Stimulated activated naive CD8-positive, alpha-beta T cell treated with anti-CD3 and anti-CD28 coated beads, Interleukin-15, Interleukin-2, amounts not matched to agents 100 ng/mL and 50 ng/mL, for 24 hours (primary cell): ENCODE measurements around the gene UST.
"Not testable (repeated sequence)": the region's sequence is repeated elsewhere in the genome, so short reads cannot be mapped to it uniquely, and the experiment has no call there.

Experiments
- H3K27ac Mint-ChIP-seq: one replicate; pipeline ENCODE4 v1.8.0; 2021; ENCODE audit warnings: mild to moderate bottlenecking, mixed read lengths
- H3K27me3 Mint-ChIP-seq: one replicate; pipeline ENCODE4 v1.8.0; 2021; ENCODE audit warnings: mixed read lengths
- H3K36me3 Mint-ChIP-seq: one replicate; pipeline ENCODE4 v1.8.0; 2021; ENCODE audit warnings: low read depth, mixed read lengths
- H3K4me1 Mint-ChIP-seq: one replicate; pipeline ENCODE4 v1.8.0; 2021; ENCODE audit warnings: low read depth, mixed read lengths
- H3K4me3 Mint-ChIP-seq: one replicate; pipeline ENCODE4 v1.8.0; 2021; ENCODE audit warnings: mild to moderate bottlenecking, mixed read lengths
- H3K9me3 Mint-ChIP-seq: one replicate; pipeline ENCODE4 v1.8.0; 2021; ENCODE audit warnings: mixed read lengths

UST gene

GRCh38 chr6:148912252-148912651 lies 165.4 kb downstream of the UST start:
- no peak overlapping the region for H3K27ac Mint-ChIP-seq
- H3K4me1 Mint-ChIP-seq = no peaks in the 10 kb centered on the region
- no peaks in the 10 kb centered on the region for H3K36me3 Mint-ChIP-seq
- no peak overlapping the region for H3K4me3 Mint-ChIP-seq
- H3K9me3 Mint-ChIP-seq = no peaks in the 10 kb centered on the region
- H3K27me3 Mint-ChIP-seq = no peaks in the 10 kb centered on the region

DNA sequence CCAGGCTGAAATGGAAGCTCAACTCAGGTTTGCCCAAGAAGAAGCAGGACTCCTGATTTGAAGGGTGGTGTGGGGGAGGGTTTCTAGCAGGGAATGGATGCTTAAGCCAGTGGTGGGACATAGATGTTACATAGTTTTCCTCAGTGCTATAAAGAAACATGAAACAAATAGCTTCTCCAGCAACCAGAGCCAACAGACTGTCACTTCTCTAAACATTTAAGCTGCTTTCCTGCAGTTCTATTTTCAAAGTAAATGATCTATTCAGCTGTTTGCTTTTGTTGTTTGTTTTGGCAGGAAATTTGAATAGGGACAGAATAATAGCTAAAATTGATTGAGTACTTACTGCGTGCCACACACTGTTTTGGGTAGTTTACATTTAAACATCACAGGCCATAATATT lies 169.0 kb downstream of the UST start:
- H3K27me3 Mint-ChIP-seq = no peaks in the 10 kb centered on the region

DNA sequence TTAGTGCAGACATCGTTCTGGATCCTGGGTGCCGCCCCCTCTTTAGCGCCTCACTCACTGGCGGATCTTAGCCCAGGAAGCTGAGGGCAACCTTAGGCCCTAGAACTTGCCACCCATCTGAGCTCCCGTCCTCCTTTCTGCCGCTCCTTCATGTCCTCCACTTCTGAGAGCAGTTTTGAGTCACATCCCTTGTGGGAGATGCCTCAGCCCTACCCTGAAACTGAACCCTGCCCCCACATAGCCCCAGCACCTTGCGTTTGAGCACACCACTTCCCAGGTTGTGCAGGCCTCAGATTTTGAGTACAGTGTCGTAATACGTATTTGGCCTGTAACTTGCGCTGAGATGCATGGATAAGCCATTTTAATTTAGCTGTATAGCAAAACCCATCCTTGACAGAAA lies 169.7 kb downstream of the UST start:
- H3K36me3 Mint-ChIP-seq, H3K4me3 Mint-ChIP-seq, H3K27me3 Mint-ChIP-seq, H3K27ac Mint-ChIP-seq, H3K9me3 Mint-ChIP-seq, H3K4me1 Mint-ChIP-seq: not testable (repeated sequence)

More for the DNA sequence above, 169.0 kb downstream of the UST start:
- Mint-ChIP-seq H3K27ac (no peak overlapping the region), H3K9me3 (peaks cover 6% of the 10 kb centered on the region), H3K4me1 (no peaks in the 10 kb centered on the region), H3K4me3 (no peak overlapping the region), H3K36me3 (no peaks in the 10 kb centered on the region)

DNA sequence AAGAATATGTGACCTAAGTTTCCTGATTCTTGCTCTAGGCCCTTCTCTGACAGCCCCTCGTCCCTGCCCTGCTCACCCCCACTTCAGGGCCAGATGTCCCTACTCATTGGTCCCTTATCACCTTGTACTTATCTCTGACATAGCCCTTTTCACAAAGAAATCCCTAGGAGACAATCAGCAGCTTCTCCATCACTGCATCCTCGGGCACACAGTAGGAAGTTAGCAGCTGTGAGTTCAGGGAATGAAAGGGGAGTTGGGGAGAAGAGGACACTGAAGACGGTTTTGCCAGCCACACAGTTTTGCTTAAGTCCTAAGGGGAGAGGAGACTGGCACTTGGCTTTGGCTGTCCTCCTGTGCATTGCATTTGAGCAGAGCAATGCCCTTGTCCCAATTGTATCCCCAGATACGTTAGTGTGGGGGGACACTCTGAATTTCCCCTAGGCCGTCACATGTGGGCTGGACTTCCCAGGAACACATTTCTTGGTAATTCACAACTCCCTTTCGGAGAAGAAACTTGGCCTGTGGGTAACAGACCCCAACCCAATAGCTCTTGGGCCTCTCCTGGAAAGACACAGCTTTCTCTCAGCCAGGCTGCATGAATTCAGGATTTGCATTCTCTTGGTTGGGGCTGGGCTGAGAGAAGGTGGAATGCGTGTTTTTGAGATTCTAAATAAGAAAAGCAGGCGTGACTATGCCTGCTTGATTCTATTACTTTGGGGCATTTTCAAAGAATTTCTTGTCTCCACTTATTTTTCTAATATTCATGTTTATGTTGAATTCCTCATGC lies 177.6 kb downstream of the UST start:
- Mint-ChIP-seq H3K27ac (no peak overlapping the region), H3K4me3 (no peak overlapping the region), H3K4me1 (no peaks in the 10 kb centered on the region), H3K9me3 (peaks cover under 1% of the 10 kb centered on the region), H3K27me3 (no peaks in the 10 kb centered on the region), H3K36me3 (no peaks in the 10 kb centered on the region)

DNA sequence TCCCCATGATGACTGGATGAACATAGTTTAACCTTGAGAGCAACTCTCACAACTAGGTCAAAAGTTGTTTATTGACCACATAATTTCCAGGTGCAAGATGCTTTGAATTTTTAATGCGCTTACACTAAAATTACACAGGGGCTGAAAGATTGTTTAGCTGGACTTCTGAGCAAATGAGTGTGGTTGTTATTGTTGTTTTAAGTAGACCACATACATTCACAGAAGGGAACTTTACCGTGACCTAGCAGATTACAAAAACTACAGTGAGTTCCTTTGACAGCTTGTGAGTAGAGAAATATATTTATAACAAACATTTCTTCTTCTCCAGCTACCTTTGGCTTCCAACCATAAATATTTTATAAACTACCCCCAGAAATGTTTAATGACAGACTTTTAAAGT lies 178.9 kb downstream of the UST start:
- Mint-ChIP-seq H3K4me3 (no peak overlapping the region), H3K27ac (no peak overlapping the region), H3K9me3 (no peaks in the 10 kb centered on the region), H3K4me1 (no peaks in the 10 kb centered on the region), H3K36me3 (no peaks in the 10 kb centered on the region), H3K27me3 (no peaks in the 10 kb centered on the region)

GRCh38 chr6:148926478-148926877 lies 179.6 kb downstream of the UST start:
- H3K4me3 Mint-ChIP-seq = no peak overlapping the region
- no peak overlapping the region for H3K27ac Mint-ChIP-seq
- no peaks in the 10 kb centered on the region for H3K27me3 Mint-ChIP-seq
- H3K36me3 Mint-ChIP-seq = no peaks in the 10 kb centered on the region
- H3K4me1 Mint-ChIP-seq = no peaks in the 10 kb centered on the region
- H3K9me3 Mint-ChIP-seq = no peaks in the 10 kb centered on the region

GRCh38 chr6:148927586-148927985 lies 180.8 kb downstream of the UST start:
- H3K9me3 Mint-ChIP-seq = no peaks in the 10 kb centered on the region
- H3K36me3 Mint-ChIP-seq = no peaks in the 10 kb centered on the region
- H3K4me1 Mint-ChIP-seq = no peaks in the 10 kb centered on the region
- no peak overlapping the region for H3K4me3 Mint-ChIP-seq
- no peak overlapping the region for H3K27ac Mint-ChIP-seq
- no peaks in the 10 kb centered on the region for H3K27me3 Mint-ChIP-seq

GRCh38 chr6:148928811-148929210 lies 182.0 kb downstream of the UST start:
- Mint-ChIP-seq H3K36me3 (no peaks in the 10 kb centered on the region), H3K27ac (no peak overlapping the region)

DNA sequence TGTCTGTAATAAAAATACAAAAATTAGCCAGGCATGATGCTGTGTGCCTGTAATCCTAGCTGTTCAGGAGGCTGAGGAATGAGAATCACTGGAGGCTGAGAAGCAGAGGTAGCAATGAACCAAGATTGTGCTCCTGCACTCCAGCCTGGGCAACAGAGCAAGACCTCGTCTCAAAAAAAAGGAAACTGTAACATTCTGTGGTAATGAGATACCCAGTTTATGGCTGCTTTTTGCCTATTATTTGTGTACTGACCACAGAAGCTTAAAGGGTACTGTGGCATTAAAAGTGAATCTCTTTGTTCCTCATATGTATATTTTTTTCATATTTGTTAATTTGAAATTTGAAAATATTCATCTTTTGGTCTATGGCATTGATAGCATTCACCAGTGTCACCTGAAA lies 185.4 kb downstream of the UST start:
- H3K4me1 Mint-ChIP-seq = no peaks in the 10 kb centered on the region
- no peaks in the 10 kb centered on the region for H3K9me3 Mint-ChIP-seq
- H3K27me3 Mint-ChIP-seq = peaks cover 7% of the 10 kb centered on the region
- no peak overlapping the region for H3K4me3 Mint-ChIP-seq
- H3K27ac Mint-ChIP-seq = no peak overlapping the region
- H3K36me3 Mint-ChIP-seq = no peaks in the 10 kb centered on the region

More at GRCh38 chr6:148928811-148929210, 182.0 kb downstream of the UST start:
- H3K9me3 Mint-ChIP-seq = no peaks in the 10 kb centered on the region
- H3K4me3 Mint-ChIP-seq = no peak overlapping the region
- H3K4me1 Mint-ChIP-seq = no peaks in the 10 kb centered on the region
- peaks cover 4% of the 10 kb centered on the region for H3K27me3 Mint-ChIP-seq

- peaks cover 7% of the 10 kb centered on the region for H3K27me3 Mint-ChIP-seq
- H3K27ac Mint-ChIP-seq = no peak overlapping the region
- no peaks in the 10 kb centered on the region for H3K36me3 Mint-ChIP-seq
- no peaks in the 10 kb centered on the region for H3K9me3 Mint-ChIP-seq
- no peak overlapping the region for H3K4me3 Mint-ChIP-seq
- H3K4me1 Mint-ChIP-seq = no peaks in the 10 kb centered on the region
Measured at GRCh38 chr6:148932731-148933130, 185.9 kb downstream of the UST start.

DNA sequence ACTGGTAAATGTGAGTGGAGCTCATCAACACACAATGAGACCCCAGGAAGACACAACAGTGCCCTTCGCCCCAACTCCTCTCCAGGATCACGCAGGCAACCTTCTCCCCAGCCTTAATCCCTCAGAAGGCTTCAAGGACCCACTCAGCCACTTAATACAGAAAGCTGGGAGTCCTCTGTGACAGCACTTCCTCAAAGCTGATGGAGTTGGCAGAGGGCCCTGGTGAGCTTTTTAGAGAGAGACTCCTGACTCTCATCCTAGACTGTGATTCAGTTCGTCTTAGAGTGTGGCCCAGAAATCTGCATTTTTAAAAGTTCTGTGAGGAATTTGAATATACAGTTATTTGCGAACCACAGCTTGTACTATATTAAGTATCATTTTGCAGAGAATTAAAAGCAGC lies 187.7 kb downstream of the UST start:
- peaks cover 7% of the 10 kb centered on the region for H3K27me3 Mint-ChIP-seq
- H3K9me3 Mint-ChIP-seq = no peaks in the 10 kb centered on the region
- no peak overlapping the region for H3K4me3 Mint-ChIP-seq
- H3K36me3 Mint-ChIP-seq = no peaks in the 10 kb centered on the region
- no peak overlapping the region for H3K27ac Mint-ChIP-seq
- H3K4me1 Mint-ChIP-seq = no peaks in the 10 kb centered on the region

DNA sequence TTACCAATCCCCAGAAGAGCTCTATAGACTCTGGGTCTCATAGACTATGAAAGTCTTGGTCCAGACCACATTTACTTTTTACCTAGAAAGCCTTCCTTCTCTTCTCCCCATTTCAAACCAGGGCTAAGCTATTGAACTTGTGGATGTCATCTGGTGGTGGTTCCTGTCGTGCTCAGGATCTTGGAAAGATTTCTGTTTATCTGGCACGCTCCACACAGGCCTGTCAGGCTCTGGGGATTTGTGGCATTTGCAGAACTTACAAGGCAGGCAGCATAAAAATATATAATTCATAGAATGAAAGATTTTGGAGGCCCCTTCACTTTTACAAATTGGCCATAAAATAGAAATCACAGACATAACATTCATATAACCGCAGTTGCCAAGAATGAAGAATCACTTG lies 188.1 kb downstream of the UST start:
- Mint-ChIP-seq H3K9me3 (no peaks in the 10 kb centered on the region), H3K27ac (no peak overlapping the region), H3K27me3 (peaks cover 7% of the 10 kb centered on the region), H3K4me1 (no peaks in the 10 kb centered on the region), H3K4me3 (no peak overlapping the region), H3K36me3 (no peaks in the 10 kb centered on the region)

DNA sequence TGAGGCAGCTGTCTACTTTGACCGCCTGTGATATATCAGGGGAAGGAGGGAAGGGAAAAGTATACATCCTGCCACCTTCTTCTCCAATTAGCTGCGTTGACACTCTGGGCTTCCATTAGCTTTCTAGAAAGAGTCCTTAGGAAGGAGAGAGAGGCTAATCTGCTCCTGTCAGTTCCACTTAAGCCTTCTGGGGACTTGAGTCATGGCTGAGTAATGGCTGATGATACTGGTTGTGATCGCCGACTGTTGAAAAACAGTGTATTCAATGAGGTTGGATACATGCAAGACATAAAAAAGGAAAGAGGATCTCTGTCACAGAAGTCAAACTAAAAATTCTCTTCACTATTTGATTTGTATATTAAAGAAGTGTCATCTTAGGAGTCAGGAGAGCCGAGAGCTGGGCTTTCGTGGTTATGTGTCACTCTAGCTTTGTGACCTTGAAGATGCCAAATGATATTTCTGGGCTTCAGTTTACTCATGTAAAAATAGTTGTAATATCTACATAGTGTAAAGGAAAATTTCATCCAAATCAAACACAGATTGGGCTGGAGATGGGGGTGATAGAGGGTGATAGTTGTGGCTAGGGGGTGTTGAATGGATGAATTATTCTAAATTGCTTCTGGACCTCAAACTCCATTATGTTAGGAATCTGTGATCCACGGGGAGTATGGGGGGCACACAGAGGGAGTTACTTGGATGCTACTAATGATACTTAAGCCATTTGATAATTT lies 189.0 kb downstream of the UST start:
- Mint-ChIP-seq H3K4me3 (no peak overlapping the region), H3K4me1 (no peaks in the 10 kb centered on the region), H3K27me3 (peaks cover 7% of the 10 kb centered on the region), H3K9me3 (no peaks in the 10 kb centered on the region), H3K27ac (no peak overlapping the region), H3K36me3 (no peaks in the 10 kb centered on the region)

DNA sequence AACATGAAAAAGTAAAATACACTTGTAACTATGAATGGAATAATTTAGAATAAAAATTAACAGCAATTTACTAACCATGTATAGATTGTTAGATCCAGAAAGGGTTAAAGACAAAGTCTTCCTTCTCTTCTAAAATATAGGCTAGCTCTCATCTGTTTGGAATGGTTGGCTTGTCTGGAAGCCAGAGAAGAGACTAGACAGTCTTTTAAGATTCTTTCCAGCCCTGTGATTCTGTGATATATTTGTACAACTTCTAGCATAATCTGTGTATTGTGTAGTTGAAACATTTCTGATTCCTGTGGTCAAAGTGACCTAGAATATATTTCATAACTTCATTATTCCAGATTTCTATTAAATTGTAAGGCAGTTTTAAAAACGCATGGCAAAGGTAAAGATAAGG lies 196.6 kb downstream of the UST start:
- Mint-ChIP-seq H3K27ac (no peak overlapping the region), H3K27me3 (no peaks in the 10 kb centered on the region), H3K4me1 (no peaks in the 10 kb centered on the region), H3K4me3 (no peak overlapping the region), H3K36me3 (no peaks in the 10 kb centered on the region), H3K9me3 (no peaks in the 10 kb centered on the region)

- Mint-ChIP-seq H3K36me3 (no peaks in the 10 kb centered on the region), H3K27ac (no peak overlapping the region), H3K9me3 (no peaks in the 10 kb centered on the region), H3K4me3 (no peak overlapping the region), H3K4me1 (no peaks in the 10 kb centered on the region), H3K27me3 (no peaks in the 10 kb centered on the region)
Measured at GRCh38 chr6:148944608-148945007, 197.8 kb downstream of the UST start.
